Germinal center (tissue), 1 donor: Measurements from ENCODE around the gene TF.

Source experiments
- DNase-seq: peaks from one replicate; pipeline ENCODE4 v3.0.0; 2012; ENCODE audit warnings: mixed read lengths, low spot score

The TF gene

DNA sequence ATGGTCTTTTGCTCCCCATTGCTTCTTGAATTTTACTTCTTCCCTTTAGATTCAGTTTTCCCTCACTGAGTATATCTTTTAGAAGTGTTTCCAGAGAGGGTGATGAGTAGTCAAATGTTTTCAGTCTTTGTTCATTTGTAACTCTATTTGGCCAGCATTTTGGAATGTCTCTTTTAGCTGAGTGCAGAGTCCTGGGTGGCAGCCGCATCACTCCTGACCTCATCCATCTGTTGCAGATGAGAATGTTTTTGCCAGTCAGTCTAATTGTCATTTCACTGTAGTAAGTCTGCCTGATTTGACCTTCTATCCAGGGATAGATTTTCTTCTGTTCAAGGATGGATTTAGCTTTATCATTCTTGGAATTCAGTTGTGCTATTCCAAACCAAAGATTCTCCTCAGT, 66.7 kb downstream of the TF start:
- DNase-seq: no peak

GRCh38 chr3:133815386-133815785, 69.2 kb downstream of the TF start:
- DNase-seq: no peak

- no peak for DNase-seq
These were observed 73.9 kb downstream of the TF start for GRCh38 chr3:133820129-133820528.

DNA sequence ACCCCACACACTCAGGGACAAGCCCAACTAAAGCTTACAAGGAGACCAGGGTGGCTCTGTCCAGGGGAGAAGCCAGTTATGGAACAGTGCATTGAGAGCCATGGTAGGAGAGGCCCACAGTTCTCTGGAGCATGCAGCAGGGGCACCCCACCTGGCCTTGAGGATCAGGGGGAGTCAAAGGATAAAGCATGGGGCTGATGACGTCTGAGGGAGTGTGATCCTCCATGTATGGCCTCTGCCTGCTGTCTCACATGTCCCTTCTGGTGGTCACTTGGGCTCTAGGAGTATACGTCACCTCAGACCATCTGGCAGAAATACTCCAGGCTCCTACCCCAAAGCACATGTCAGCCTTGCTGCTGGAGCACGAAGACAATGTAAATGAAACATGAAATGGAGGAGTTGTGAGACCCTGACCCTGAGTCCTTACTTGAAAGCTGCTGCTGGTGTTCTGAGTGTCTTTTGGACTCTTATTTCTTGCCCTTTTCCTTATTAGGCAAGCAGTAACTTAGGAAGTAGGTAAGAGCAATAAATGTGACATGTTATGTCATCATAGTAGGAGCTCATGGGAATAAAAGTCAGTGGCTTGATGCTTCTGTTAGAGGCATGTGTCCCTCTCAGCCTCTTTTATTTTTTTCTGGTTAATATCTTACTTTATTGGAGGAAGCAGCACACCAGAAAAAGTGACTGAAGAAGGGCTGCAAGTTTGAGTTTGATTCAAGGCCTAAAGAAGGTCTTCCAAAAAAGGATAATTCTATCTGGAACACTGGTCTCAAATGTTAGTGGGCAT, 74.9 kb downstream of the TF start:
- DNase-seq: no peak

DNA sequence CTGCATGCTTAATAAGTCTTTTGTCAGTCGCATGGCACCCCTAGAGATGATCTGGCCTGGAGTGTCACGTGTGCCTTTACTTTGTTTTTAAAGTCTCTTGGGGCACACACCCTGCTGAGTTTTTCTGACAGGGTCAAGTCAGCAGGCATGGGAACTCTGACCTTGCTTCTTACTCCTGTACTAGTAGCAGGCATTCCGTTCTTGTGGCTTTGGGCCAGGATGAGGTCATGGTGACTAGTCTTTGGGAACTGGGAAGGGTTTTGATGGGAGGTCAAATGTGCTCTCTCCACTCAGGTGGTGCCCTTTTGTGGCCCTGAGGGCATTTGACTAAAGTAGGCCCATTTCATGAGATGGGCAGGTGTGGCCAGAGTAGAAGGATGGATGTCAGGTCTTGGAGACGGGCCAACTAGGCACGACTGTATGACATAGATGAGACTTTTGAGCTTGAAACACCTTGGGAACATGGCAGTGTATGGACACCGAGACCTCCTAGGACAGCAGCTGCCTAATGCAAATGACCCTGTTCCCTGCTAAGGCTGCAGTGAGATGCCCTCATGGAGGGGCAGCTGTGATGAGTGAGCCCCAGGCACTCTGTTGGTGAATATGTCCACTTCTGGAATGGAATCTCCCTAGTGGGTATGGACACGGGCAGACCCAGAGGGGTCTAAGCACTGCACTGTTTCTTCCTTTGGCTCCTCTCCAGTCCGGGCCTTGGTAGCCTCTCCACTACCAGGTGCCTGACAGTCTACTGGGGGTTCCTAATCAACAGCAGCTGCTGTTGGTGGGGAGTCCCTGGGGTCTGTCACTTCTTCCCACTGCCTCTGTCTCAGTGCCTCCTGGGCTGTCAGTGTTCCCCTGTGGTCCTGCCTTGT, 75.8 kb downstream of the TF start:
- no peak for DNase-seq

DNA sequence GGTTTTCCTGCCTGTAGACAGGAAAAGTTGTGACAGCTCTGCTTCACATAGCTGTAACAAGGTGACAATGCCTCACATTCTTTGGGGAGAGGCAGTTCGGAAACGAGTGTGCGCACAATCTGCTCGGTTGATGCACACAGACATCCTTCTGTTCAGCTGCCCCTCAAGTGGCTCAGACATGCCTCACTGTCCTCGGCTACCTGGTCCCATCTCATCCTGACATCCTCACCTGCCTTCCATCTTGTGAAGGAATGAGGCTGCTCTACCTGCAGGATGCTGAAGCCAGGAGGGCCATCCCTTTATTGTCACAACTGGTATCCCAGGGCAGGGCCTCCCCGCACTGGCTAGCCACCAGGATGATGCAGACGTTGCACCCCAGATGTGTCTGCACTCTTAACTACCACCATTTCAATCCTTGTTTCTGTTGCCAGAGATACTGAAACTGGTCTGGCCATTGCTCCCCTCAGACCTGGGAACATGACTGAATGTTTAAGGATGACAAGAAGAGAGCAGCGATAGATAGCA, 78.8 kb downstream of the TF start:
- DNase-seq: no peak

DNA sequence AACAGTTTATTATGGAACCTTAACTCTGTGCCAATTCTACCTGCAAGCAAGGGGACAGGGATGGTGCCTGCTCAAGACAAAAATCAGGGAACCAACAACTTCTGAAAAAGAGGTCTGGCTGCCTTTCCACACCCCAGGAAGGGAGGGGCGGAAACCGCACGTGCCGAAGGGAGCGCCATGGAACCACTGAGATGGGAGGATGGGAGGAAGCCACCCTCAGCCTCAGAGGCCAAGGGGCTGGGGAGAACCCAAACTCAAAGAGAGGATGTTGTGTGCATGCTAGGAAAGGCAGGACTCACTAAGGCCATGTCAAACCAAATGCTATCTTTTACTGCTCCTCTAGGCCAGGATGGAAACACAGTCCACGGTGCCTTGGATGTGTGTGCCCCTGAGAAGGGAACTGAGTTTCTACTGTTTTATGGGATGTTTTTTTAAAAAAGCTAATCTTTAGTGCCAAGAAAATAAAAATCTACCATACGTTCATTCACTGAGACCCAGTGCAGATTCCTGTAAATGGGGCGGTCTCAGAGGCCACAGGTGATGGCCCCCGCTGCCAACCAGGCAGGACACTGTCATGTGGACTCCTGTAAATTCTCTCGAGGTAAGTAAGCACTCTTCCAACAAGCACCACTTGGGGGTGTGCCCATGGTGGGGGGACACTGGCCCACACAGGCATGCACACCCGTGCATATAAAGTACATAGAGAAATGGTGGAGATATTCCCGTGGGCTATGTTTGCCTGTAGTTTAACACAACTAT, 80.0 kb downstream of the TF start:
- DNase-seq: no peak

- DNase-seq: no peak
These were observed 80.9 kb downstream of the TF start for GRCh38 chr3:133827136-133827535.

- no peak for DNase-seq
These were observed 81.5 kb downstream of the TF start for GRCh38 chr3:133827684-133828083.

DNA sequence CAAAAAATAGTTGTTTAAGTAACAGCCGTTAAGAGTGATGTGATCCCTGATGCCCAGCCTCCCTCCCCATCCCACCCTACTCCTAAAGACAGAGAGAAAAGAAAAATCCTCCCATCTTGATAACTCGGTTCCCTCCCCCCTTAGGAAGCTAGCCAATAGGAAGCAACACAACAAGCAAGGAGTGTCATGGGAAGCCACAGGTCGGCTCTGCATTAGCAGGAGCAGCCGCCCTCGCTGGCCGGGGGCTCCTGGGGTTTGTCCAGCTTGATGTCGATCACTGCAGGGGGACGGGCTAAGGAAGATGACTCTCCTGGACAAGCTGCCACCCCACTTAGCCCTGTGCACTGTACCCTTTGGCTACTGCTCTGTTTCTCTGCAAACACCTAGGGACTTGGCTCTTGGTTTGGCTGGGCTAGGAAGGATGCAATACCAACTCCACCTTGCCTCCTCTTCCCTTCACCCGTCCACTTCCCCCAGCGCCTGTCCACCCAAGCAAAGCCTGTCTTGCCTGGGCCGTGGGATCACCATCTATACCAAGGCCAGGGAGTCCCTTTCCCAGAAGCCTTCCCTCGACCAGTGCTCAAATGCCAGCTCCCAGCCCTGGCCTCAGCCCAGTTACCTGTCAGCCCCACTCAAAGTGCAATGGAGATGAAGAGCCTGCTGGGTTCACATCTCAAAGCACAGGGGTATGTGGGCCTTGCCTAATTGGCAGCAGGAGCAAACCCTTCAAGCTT, 82.5 kb downstream of the TF start:
- DNase-seq: no peak

GRCh38 chr3:133829310-133829707, 83.1 kb downstream of the TF start:
- no peak for DNase-seq

DNA sequence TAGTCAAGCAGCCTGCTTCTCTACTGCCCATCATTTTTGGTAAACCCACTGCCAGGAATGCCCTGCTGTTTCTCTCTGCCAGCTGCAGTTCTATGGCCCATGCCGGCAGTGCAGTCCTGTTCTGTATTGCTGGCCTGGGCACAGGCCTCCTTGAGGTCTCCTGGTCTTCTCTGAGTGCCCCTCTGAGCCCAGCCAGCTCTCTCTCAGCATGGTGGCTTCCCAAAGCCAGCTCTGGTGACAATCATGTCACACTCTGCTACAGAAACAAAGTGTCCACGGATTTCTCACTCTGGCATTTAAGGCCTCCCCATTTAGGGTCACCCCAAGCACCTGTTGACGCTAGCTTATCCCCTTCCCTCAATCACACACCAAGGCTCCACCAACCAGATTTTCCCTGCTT, 83.9 kb downstream of the TF start:
- DNase-seq: no peak

DNA sequence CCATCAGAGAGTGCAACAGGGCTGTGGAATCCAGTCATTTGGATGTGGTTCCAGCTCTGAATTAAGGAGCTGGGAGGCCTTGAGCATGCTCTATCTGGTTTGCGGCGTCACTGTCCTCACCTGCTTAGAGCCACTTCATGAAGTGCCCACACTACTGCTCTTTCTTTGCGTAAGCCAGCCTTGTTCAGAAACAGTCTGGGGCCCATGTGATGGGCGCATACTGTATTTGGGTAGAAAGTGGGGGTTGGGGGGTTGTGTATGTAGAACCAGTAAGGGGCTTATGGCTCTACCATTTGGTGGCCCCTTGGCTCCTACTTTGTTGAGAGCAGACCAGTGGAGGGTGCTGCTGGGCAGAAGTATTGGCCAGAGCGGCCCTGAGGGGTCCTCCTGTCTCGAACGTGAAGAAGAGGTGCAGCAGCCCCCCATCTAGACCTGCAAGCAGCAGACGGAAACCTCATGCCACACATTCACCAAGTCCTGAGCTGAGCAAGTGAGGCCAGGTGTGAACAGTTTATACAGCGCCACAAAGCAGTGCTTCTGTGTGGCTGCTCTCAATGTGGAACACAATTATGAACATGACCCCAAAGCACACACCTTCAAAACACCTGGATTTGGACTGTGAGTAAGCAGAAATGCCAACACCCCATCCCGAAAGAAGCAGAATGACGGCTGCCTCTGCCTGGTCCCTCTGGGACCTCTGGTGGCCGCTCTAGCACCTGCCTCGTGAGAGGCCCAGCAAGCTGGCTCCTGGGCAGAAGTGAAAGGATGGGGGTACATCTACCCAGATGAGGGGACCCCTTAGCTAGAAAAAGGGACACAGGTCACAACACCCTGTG, 86.0 kb downstream of the TF start:
- DNase-seq: no peak

- no peak for DNase-seq
These were observed 86.6 kb downstream of the TF start for GRCh38 chr3:133832802-133833144.

DNA sequence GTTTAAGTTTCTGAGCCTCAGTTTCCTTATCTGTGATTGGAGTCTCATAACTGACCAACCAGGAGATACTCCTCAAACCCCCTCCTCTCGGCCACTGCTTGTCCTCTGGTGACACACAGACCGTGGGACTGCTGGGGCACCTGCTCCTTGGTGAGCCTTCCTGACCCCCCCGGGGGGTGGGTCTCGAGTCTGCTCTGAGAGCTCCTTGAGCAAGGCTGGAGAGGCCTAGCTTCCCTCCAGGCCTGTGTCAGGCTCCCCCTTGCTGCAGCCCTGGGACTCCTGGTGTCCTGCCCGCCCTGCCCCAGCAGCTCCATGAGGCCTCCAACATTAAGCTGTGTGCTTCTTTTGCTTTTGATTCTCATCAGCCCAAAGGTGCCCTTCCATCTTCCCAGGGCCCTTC, 87.1 kb downstream of the TF start:
- DNase-seq: no peak

- no peak for DNase-seq
These were observed 87.9 kb downstream of the TF start for GRCh38 chr3:133833880-133834620.

DNA sequence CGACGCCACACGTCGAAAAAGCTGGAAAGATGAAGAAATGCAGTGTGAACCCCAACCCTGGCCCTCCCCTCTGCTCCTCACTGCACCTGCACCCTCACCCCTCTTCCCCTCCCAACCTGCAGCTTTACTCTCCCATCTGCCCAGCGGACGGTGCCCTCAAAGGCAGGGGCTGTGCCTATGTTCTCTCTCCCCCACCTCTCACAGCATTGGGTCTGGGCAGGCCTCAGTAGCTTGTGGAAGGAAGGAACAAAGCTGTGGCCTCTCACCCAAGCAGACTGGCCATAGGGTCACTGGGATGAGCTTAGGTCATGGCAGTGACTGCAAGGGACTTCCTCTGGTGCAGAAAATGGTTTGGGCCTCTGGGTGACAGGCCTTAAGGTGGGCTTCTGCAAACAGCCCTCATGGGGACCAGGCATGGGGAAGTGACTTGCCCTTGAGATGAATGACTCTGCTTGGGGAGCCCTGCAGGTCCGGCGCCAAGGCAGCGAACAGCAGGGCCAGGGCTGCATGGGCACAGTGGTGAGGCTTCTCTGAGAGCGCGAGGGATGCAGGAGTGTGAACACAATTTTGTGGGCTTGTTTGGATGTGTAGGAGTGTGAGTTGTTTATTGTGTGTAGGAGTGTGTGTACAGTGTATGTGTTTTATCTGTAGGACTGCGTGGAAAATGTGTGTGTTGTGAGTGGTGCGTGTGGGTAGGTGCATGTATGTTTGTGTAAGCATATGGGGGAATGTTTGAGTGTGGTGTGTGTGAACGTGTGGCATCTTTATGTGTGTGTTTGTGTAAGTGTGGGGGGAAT, 88.6 kb downstream of the TF start:
- no peak for DNase-seq

- no peak for DNase-seq
These were observed 89.2 kb downstream of the TF start for GRCh38 chr3:133835418-133835743.

DNA sequence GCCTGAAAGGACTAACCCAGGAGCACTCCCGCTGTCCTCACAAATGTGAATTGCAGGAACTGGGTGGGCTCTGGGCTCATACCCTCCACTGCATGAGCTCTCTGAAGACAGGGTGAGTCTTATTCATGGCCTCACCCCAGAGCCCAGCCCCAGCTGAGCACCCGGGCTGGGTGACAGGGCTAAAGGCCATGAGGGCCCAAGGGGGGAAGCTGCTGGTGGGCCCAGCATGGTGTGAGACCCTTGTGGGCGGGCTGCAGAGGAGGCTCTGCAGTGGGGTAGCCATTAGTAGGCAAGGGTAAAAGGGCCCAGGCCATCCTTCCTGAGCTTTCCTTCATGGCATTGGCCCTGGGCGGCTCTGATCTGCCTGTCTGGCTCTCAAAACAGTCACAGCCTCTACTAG, 89.8 kb downstream of the TF start:
- DNase-seq: no peak
